Right lung (tissue), 5 donors: ENCODE results near the gene ERP44. TPM values are rescaled to one million over a fixed set of nuclear protein-coding genes. Genes with fewer than 3 reads are reported as not detected.
A peak's percentile ranks its signal among the peaks of the same experiment; 100 is the strongest.
"Not testable (repeated sequence)": the region's sequence is repeated elsewhere in the genome, so short reads cannot be mapped to it uniquely, and the experiment has no call there.

Source experiments
- DNase-seq, 2 donors: peaks; one replicate each; pipeline ENCODE4 v3.0.0-alpha.2; 2013
- polyA plus RNA-seq, 5 donors: library from polyadenylated mRNA; unstranded; fragments of 120-200 nt; gene quantifications; one replicate each; pipeline versions ENCODE4 v1.2.1 to v1.2.3, GENCODE V29; 2013; ENCODE audit warnings: inconsistent platforms in 1 of 5, low replicate concordance in 1 of 5; ENCODE audit not compliant: insufficient read length in 5 of 5, insufficient read depth in 1 of 5

Gene ERP44
- polyA plus RNA-seq, 5 donors = 26.5 to 36.3 (median 34.0) TPM

DNA sequence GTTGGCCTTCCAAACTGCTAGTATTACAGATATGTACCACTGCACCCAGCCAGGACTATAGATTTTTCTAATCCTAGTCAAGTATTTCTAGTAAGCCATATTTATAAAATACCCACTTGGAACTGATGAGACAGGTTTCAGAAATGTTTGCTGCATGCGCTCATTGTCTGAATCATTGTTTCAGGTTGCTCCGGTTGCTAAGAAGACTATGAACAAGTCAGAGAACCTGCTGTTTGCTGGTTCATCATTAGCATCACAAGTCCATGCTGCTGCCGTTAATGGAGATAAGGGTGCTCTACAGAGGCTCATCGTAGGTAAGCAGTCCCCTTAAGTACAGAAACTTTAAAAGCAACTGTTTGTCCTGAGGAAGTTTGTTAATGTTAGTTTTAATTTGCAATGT, 5.5 kb upstream of the ERP44 start:
- DNase-seq = no peak

DNA sequence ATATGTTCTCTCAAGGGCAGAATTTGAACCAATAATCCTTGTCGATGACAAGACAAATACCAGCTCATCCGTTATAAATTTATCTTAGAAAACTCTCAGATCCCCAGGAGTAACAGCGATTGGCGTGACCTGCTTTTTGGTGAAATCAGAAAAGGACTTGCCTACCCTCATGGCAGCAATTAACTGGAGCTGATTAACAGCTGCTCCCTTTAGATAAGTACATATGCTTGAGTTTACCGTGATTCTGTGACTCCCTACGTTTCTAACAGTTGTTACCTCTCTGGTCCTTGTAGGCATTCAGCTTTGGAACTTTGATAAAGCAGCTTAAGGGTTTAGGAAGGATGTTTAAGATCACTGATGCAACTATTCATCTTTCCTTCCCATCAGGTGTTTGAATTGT, 2.8 kb upstream of the ERP44 start:
- no peak for DNase-seq

DNA sequence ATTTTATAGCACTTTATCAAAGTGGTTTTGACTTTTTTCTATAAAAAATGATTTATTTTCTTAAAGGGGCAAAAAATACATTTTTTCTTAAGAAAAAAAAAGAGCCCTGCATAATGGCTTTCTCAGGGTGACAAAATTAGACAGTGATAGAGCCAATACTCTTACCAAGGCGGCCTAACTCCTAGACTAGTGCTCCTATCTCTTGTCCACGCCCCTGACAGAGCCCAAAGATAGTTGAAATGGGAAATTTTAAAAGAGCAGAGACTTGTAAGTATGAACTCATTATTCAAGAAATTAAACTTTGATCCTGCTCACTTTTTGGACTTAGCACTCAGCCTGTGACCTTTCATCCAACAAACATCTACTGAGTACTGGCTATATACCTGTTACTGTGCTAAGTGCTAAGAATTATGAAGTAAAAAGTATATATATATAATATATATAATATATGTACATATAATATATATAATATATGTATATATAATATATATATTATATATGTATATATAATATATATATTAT, 1.4 kb upstream of the ERP44 start:
- DNase-seq = no peak

DNA sequence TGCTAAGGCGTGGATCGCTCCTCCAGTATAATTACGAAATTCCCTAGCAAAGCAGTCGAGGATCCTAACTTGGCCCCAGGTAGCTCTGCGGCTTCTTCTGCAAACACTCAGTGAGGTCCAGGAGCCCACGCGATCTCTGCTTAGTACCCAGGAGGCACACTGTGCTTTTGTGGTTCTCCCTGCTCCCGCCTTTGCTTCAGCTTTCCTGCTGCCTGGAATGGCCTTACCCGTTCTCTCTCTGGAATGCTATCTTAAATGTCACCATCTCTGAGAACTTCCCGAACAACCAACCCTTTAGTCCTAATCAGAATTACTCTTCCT, 882 bp upstream of the ERP44 start:
- no peak for DNase-seq

DNA sequence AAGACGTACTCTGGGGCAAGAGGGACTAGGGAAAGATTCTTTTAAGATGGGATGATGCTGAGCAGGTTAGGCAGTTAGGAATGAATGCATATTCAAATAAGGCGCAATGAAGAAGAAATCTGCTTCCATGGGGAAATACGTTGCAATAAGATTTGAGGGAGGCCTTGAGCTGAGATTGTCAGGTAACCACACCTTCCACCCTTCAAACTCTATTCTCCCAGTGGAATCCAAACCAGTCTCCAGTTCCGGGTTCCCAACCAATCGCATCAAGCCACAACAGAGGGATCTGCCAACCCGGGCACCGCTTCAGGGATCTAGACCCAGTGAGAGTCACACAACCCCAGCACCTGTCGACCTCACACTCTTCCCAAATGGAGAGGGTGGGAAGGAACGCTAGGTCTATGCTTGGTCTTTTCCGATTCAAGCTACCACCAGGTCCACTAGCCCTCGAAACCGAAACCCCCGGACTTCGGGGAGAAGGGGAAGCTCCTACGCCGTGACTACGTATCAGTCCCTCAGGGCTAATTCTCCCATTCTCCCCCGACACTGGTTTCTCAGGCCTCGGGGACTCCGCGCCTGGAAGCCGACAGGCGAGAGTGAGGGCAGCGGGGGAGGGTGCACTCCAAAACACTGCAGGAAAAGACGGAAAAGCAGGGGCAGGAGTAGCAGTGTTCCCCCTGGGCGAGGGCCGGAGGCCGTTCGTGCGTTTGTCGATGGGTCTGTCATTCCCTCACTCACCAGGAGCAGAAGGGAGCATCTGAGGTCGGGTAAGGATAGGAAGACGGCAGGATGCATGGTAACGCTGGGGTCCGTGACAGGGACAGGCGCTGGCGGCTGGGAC, 534 bp downstream of the ERP44 start:
- peak in 1 of 2 donors; percentile 28 for DNase-seq

DNA sequence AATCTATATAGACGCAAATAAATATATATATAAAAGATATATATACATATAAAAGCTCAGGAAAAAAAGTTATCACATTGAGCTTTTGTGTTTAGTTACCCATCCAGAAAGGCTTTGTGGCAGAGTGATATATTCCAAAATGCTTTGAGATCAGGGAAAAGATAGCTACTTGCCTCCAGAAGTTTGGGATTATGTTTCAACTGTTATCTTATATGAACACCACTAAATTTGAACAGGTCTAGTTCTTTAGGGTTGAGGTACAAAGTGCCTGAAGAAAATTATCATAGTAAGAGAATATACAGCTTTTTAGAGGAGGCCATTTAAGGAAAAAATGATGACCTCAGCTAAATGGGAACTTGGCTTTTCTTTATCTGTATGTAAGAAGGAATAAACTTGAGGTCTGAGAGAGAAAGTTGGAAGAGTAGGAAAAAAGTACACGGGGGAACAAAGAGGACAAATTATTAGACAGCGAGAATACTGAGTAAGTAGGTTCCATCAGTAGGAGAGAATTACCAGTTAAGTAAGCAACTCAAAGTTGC, 2.4 kb downstream of the ERP44 start:
- no peak for DNase-seq

DNA sequence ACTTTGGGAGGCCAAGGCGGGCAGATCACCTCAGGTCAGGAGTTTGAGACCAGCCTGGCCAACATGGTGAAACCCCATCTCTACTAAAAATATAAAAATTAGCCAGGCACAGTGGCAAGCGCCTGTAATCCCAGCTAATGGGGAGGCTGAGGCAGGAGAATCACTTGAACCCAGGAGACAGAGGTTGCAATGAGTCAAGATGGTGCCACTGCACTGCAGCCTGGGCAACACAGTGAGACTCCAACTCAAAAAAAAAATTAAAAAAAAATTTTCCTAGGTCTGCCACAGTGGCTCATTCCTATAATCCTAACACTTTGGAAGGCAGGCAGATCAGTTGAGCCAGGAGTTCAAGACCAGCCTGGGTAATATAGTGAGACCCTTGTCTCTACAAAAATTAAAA, 4.4 kb downstream of the ERP44 start:
- not testable (repeated sequence) for DNase-seq

DNA sequence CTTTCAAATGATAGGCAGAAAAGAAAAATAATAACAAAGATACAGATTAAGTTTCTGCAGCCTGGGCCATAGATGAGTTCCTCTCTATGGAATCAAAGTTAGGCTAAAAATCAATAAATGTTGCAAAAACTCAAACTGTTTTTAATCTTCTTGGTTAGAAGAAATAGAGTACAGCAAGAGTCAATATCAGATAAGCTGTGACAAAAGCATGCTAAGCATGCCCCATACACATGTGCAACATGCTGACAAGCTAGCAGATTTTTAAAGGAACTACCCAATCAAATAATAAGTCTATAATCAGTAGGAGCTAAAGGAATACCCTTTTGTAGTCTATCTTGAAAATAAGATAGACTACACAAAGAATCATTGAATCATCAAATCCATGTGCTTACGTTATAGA, 6.7 kb downstream of the ERP44 start:
- no peak for DNase-seq

DNA sequence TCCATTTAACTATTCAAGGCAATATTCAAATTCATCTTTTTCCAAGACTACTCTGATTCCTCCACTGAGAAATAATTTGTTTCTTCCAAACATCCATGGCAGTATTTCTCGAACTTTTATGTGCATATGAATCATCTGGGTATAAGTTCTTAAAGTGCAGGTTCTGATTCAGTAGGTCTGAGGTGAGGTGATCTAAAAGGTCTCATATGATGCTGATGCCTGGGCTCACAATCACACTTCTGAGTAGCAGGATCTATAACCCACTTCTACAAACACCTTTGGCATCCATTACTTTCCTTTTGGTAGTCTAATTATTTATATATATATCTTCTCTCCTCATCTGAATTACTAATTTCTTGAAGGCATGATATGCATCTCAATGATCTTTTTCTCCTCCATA, 7.2 kb downstream of the ERP44 start:
- no peak for DNase-seq

DNA sequence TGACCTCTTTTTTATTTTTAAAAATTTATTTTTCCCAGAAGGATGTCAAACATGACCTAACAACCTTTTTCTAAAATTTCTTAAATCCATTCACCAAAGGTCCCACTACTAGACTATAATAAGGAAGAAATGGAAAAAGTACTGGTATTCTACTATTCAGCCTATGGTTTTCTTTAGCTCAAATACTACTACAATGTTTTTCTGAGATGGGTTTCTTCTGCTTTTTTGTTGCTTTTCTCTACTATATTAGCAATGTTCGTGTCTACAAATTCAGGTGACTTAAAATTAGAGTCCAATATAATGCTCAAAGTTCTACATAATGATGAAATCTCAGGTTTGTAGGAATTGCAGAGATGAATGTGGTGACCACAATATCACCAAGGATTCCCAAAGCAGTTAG, 7.9 kb downstream of the ERP44 start:
- no peak for DNase-seq

DNA sequence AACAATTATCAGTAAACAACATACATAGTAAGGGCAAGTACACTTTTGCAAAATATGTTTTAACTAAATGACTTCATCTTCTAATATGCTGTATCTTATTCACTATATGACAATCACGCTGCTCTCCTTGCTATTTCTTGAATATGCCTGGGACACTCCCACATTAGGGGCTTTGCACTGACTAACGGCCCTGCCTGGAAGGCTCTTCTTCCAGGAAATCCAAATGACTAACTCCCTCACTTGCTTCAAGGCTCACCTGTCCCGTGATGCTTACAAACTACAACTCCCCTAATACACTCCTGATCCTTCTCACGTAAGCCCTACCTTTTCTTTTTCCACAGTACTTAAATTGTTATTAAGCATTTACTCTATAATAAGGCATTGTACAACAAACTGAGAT, 10.6 kb downstream of the ERP44 start:
- DNase-seq = no peak

DNA sequence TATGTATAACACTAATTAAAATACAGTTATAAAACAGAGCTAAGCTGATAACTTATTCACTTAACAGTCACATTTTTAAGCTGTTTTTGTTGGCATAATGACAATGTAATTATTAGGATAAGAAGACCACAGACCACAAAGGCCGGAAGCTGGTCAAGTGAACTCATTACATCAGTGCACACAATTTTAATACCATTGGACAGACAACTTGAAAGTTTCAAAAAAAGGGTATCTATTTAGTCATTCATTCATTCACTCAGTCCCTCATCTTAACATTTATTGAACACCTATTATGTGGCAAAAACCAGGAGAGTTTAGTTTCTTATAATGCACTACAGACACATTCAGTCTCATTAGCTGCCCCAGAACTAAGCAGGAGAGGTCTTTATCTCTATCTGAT, 11.6 kb downstream of the ERP44 start:
- no peak for DNase-seq

DNA sequence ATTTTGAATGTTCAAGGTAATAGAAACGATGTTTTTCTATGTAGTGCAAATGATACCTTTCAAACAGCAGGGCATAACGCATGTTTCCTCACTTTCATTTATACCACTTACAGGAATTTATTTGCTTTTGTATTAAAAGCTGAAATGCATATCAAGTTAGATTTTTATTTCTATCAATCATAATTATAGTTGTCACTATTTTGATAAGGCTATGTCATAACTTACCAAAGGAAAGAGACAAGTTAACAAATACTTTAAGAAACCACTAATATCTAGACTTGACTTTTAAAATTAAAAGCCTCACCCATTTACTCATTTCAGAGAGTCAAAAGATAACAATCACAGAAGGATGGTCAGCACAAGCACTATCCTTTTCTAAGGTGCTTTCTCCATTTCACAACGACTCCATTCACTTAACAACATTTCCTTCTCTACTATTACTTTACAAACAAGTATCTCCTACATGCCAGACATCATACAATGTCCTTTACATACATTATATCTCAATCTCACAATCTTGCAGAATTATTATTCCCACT, 12.6 kb downstream of the ERP44 start:
- no peak for DNase-seq

DNA sequence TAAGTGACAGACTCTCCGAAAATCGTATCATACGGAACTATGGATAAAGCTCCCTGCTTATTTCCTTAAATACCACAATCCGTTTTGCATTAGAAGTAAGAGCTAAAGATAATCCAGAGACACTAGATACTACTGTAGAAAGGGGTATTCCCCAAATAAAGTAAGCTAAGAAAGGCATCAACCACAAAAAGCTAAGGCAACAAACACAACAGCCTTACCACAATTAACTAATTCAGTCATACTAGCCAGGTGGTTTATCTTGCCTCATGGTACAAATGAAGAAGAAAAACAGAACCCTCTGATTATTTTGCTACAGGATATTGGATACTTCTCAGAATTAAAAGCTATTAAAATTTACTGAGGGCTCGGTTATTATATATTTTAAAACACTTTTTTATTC, 14.1 kb downstream of the ERP44 start:
- DNase-seq = no peak

DNA sequence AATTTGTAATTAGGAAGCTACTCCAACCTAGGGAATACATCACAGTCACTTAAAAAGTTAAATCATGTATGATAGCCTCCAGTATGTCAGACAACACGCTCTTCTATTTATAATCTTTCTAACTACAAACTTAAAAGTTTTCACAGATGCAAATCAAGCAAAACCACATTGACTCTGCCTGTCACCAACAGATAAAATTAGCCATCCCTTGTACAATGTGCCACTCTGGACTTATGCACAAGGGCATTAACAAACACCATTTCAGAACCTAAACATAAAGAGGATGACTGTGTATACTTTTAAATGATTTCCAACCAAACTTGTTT, 14.7 kb downstream of the ERP44 start:
- no peak for DNase-seq

DNA sequence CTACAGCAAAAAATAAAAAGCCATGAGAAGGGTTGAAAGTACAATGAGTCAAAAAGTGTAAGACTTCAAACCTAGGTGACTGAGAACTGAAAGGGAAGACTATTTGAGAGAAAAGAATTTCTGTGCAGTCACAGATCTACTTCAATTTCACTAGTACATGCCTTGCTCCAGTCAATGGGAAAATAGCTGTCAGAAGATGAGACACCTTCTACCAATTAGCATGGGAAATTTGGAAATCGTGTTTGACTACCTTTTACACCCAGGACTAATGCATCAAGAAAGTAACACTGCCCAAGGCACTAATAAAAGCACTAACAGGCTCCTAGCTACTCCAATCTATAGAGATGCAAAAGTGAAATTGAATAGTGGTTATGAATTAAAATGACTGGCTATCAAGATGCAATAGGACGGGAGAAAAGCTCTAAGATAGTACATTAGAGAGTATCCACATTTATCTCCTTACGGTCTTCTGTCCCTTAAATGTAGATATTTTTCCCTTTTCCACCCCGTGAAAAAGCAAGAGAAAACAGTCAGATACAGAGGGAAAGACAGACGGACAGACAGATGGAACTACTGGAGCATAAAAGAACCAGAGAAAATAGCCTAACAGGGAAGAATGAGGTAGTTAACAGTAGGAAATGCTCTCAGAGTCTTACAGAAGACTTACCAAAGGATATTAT, 15.2 kb downstream of the ERP44 start:
- DNase-seq = no peak

DNA sequence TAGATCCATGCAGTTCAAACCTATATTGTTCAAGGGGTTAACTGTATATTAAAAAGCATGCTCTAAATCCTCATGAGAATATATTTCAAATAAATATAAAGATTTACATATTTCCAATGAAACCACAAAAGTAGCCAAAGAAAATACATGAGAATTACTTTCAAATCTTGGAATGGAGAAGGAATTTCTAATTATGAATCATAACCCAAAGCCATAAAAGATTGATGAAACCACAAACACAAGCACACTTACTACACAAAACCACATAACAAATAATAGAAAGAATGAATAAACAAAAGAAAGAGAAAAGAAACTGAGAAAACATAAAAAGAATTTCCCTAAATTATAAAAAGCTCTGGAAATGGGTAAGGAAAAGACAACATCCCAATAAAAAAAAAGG, 16.0 kb downstream of the ERP44 start:
- no peak for DNase-seq

DNA sequence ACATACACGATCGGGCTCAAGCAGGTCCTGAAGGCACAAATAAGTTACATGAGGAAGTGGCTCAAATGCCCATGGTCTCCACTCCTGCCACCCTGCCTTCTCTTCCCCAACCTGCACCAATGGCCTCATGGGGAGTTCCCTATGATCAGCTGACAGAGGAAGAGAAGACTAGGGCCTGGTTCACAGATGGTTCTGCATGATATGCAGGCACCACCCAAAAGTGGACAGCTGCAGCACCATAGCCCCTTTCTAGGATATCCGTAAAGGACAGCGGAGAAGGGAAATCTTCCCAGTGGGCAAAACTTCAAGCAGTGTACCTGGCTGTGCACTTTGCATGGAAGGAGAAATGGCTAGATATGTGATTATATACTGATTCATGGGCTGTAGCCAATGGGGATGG, 22.5 kb downstream of the ERP44 start:
- not testable (repeated sequence) for DNase-seq

DNA sequence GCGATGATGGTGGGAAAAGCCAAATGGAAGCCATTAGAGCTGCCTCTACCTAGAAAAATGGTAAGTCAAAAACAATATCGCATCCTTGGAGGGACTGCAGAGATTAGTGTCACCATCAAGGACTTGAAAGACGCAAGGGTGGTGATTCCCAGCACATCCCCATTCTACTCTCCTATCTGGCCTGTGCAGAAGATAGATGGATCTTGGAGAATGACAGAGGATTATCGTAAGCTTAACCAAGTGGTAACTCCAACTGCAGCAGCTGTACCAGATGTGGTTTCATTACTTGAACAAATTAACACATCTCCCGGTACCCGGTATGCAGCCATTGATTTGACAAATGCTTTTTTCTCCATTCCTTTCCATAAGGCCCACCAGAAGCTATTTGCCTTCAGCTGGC, 23.8 kb downstream of the ERP44 start:
- no peak for DNase-seq

DNA sequence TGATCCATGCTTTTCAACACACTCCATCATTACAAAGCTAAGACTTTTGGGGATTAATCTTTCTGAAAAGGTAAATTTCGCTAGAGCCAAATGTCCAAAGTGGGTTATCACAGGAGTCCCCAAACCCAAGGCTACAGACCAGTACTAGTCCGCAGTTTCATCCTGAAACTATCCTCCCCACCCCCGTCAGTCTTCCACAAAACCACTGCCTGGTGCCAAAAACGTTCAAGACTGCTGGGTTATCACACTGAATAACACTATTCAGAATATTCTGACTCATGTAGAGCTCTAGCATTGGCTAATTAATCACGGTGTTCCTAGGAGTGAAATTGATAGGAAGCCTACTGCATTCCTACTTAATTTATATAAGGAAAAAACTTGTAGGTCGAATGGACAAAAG, 24.7 kb downstream of the ERP44 start:
- no peak for DNase-seq

DNA sequence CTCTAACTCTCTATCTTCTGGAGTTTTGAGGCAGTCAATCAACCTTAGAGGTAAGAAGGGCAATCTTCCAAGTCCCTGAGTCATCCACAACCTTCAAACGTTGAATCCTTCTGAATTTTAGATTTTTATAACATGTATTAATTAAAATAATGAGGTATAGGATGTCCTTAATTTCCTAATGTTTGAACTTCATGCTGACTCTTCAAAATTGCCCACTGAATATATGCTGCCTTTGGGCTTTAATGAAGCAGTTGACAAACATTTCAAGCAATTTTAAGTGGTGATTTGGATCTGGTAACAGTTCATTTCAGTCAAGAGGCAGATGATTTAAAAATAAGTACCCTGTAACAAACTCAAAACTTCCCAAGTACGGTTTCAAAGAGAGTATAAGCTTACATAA, 26.0 kb downstream of the ERP44 start:
- DNase-seq = peak; percentile 32 to 40

DNA sequence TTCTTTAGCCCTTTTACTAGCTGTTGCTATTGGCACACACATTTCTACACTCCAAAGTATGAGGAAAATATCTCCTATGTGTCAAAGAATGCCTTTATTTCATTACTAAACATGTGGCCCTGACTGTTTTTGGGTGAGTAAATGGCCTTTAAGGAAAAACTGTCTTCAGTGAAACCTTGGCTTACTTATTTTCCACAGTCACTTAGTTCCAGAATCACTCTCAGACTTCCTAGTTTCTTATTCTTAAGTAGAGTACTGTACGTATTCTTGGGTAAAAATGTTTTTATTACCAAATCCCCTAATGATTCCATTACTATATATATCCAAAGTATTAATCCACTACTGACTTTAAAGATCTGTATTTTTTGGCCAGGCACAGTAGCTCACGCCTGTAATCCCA, 27.5 kb downstream of the ERP44 start:
- no peak for DNase-seq
